Measurements from ENCODE around the gene ANKRD55. TPM values are rescaled to one million over a fixed set of nuclear protein-coding genes. Genes with fewer than 3 reads are reported as not detected.

ANKRD55 gene
- total and polyA plus RNA-seq, 9 of the 15 experiments (the other 6 are each of a cell fraction or from before 2014, with no cell fraction given): 3.4 to 10.6 (median 6.5) TPM

DNA sequence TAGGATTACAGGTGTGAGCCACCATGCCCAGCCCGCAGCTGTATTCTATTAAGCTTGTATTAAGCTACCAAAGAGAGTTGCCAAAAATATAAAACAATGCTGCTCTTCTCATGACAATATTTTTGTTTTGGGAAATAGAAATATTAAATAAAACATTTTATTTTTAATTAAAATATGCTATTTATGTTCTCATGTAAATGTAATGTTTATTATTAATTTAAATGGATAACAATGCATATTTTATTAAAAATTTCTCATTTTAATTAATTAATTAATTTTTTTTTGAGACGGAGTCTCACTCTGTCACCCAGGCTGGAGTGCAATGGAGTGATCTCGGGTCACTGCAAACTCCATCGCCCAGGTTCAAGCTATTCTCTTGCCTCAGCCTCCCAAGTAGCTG is 117.5 kb downstream of the ANKRD55 start (continued):
- TF ChIP-seq, protein P1, sequence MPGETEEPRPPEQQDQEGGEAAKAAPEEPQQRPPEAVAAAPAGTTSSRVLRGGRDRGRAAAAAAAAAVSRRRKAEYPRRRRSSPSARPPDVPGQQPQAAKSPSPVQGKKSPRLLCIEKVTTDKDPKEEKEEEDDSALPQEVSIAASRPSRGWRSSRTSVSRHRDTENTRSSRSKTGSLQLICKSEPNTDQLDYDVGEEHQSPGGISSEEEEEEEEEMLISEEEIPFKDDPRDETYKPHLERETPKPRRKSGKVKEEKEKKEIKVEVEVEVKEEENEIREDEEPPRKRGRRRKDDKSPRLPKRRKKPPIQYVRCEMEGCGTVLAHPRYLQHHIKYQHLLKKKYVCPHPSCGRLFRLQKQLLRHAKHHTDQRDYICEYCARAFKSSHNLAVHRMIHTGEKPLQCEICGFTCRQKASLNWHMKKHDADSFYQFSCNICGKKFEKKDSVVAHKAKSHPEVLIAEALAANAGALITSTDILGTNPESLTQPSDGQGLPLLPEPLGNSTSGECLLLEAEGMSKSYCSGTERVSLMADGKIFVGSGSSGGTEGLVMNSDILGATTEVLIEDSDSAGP (CRISPR knock-in tag; IDR thresholded peaks at IDR 0.05): no peak
- TF ChIP-seq SUPT5H (IDR thresholded peaks at IDR 0.05): no peak
- TF ChIP-seq, protein P2, sequence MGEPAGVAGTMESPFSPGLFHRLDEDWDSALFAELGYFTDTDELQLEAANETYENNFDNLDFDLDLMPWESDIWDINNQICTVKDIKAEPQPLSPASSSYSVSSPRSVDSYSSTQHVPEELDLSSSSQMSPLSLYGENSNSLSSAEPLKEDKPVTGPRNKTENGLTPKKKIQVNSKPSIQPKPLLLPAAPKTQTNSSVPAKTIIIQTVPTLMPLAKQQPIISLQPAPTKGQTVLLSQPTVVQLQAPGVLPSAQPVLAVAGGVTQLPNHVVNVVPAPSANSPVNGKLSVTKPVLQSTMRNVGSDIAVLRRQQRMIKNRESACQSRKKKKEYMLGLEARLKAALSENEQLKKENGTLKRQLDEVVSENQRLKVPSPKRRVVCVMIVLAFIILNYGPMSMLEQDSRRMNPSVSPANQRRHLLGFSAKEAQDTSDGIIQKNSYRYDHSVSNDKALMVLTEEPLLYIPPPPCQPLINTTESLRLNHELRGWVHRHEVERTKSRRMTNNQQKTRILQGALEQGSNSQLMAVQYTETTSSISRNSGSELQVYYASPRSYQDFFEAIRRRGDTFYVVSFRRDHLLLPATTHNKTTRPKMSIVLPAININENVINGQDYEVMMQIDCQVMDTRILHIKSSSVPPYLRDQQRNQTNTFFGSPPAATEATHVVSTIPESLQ (CRISPR knock-in tag; IDR thresholded peaks at IDR 0.05): no peak
- TF ChIP-seq NCOR1 (IDR thresholded peaks at IDR 0.05): no peak
- TF ChIP-seq, protein P3, sequence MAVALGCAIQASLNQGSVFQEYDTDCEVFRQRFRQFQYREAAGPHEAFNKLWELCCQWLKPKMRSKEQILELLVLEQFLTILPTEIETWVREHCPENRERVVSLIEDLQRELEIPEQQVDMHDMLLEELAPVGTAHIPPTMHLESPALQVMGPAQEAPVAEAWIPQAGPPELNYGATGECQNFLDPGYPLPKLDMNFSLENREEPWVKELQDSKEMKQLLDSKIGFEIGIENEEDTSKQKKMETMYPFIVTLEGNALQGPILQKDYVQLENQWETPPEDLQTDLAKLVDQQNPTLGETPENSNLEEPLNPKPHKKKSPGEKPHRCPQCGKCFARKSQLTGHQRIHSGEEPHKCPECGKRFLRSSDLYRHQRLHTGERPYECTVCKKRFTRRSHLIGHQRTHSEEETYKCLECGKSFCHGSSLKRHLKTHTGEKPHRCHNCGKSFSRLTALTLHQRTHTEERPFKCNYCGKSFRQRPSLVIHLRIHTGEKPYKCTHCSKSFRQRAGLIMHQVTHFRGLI (CRISPR knock-in tag; IDR thresholded peaks at IDR 0.05): no peak
- no peak for TF ChIP-seq ZNF766 (CRISPR knock-in tag; conservative IDR thresholded peaks at IDR 0.05)

Data from K562 (cell line).